ENCODE measurements around the gene MORN1.

The MORN1 gene

DNA sequence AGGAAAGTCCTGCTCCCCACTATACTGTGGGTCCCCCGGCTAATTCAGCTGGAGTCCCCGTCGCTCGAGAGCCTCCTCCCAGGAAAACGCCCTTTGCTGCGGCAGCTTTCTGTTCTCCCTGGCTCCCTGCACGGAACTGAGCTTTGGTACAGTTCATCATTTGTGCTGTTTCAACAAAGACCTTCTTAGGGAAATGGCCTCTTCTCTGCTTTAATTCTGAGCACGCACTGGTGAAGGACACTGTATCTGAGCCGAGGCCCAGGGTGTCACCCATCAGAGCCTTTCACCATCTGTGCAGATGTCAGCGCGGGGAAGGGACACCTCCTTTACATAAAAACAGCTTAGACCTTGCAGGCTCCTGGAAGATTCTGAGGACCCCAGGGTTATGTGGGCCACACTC is 34.5 kb upstream of the MORN1 start:
- Histone ChIP-seq H3K79me1 (replicated peaks; ENCODE audit: low read length, poor library complexity, severe bottlenecking) (no peaks in the 10 kb centered on the region), H2BK5ac (ENCODE audit: low read depth, low read length, poor library complexity, severe bottlenecking) (no peak overlapping the region), H3K4me1 (ENCODE audit: control insufficient read depth, insufficient read depth, low read depth, low read length) (no peaks in the 10 kb centered on the region), H4K91ac (ENCODE audit: low read length) (no peak overlapping the region), H3K9ac (ENCODE audit: low read length) (no peak overlapping the region), H2AK5ac (ENCODE audit: low read length, severe bottlenecking) (no peak overlapping the region), H2BK120ac (ENCODE audit: low read depth, low read length) (no peak overlapping the region), H3K18ac (ENCODE audit: low read depth in 1 of 2, low read length in 2 of 2) (no peak overlapping the region), H3K4me3 (ENCODE audit: insufficient read depth in 1 of 2, low read depth in 1 of 2, low read length in 2 of 2) (no peak overlapping the region), H4K8ac (ENCODE audit: low read length) (no peak overlapping the region), H2BK12ac (ENCODE audit: low read length in 2 of 2) (no peak overlapping the region), H3K9me3 (ENCODE audit: control insufficient read depth, low read length) (peaks cover 4% of the 10 kb centered on the region), H3K36me3 (ENCODE audit: control insufficient read depth in 1 of 2, insufficient read depth in 2 of 2, low read depth in 1 of 2, low read length in 2 of 2) (peaks cover 0 to 5% of the 10 kb centered on the region in 2 experiments), H3K14ac (ENCODE audit: low read length in 2 of 2) (no peak overlapping the region), H3K4ac (ENCODE audit: low read depth in 1 of 2, low read length in 2 of 2) (no peak overlapping the region), H3K27me3 (ENCODE audit: control insufficient read depth in 1 of 2, insufficient read depth in 1 of 2, low read length in 2 of 2) (peaks cover 0 to 66% of the 10 kb centered on the region in 2 experiments), H2AFZ (ENCODE audit: low read depth, low read length) (no peak overlapping the region), H3K4me2 (ENCODE audit: low read length, poor library complexity, severe bottlenecking) (no peak overlapping the region), H2BK15ac (ENCODE audit: low read depth, poor library complexity, severe bottlenecking) (no peak overlapping the region), H3K23ac (ENCODE audit: low read length in 2 of 2) (no peak overlapping the region), H3K27ac (ENCODE audit: low read length, poor library complexity, severe bottlenecking) (no peak overlapping the region)
- 91% methylated on average over 11 of the region's 11 CpGs for WGBS
- no peak for DNase-seq

DNA sequence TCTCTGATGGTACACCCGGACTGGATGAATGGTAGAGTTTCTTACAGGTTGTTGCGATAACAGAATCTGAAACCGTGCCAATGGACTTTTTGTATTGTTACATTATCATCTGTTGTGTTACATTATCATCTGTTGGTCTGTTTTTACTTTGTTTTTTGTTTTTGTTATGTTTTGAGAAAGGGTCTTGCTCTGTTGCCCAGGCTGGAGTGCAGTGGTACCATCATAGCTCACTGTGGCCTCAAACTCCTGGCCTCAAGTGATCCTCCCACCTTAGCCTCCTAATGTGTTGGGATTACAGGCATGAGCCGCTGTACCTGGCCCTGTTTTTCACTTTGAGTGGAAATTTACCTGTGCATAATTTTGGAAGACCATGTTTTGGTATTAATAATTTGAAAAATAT is 31.2 kb upstream of the MORN1 start:
- Histone ChIP-seq H3K23ac (ENCODE audit: low read length in 2 of 2) (no peak overlapping the region), H3K18ac (ENCODE audit: low read depth in 1 of 2, low read length in 2 of 2) (no peak overlapping the region), H2BK12ac (ENCODE audit: low read length in 2 of 2) (no peak overlapping the region), H2AK5ac (ENCODE audit: low read length, severe bottlenecking) (no peak overlapping the region), H3K36me3 (ENCODE audit: control insufficient read depth in 1 of 2, insufficient read depth in 2 of 2, low read depth in 1 of 2, low read length in 2 of 2) (no peaks in the 10 kb centered on the region), H3K4me1 (ENCODE audit: control insufficient read depth, insufficient read depth, low read depth, low read length) (peaks cover 8% of the 10 kb centered on the region), H3K4ac (ENCODE audit: low read depth in 1 of 2, low read length in 2 of 2) (no peak overlapping the region), H3K14ac (ENCODE audit: low read length in 2 of 2) (no peak overlapping the region), H2BK15ac (ENCODE audit: low read depth, poor library complexity, severe bottlenecking) (no peak overlapping the region), H4K91ac (ENCODE audit: low read length) (no peak overlapping the region), H3K4me2 (ENCODE audit: low read length, poor library complexity, severe bottlenecking) (no peak overlapping the region), H3K79me1 (replicated peaks; ENCODE audit: low read length, poor library complexity, severe bottlenecking) (no peaks in the 10 kb centered on the region), H4K8ac (ENCODE audit: low read length) (no peak overlapping the region), H2BK5ac (ENCODE audit: low read depth, low read length, poor library complexity, severe bottlenecking) (no peak overlapping the region), H2AFZ (ENCODE audit: low read depth, low read length) (no peak overlapping the region), H3K9me3 (ENCODE audit: control insufficient read depth, low read length) (peaks cover 4% of the 10 kb centered on the region), H2BK120ac (ENCODE audit: low read depth, low read length) (no peak overlapping the region), H3K4me3 (ENCODE audit: insufficient read depth in 1 of 2, low read depth in 1 of 2, low read length in 2 of 2) (no peak overlapping the region), H3K27ac (ENCODE audit: low read length, poor library complexity, severe bottlenecking) (no peak overlapping the region), H3K9ac (ENCODE audit: low read length) (no peak overlapping the region), H3K27me3 (ENCODE audit: control insufficient read depth in 1 of 2, insufficient read depth in 1 of 2, low read length in 2 of 2) (peaks cover 16 to 71% of the 10 kb centered on the region in 2 experiments)
- DNase-seq = no peak
- 80% methylated on average over 3 of the region's 4 CpGs for WGBS

DNA sequence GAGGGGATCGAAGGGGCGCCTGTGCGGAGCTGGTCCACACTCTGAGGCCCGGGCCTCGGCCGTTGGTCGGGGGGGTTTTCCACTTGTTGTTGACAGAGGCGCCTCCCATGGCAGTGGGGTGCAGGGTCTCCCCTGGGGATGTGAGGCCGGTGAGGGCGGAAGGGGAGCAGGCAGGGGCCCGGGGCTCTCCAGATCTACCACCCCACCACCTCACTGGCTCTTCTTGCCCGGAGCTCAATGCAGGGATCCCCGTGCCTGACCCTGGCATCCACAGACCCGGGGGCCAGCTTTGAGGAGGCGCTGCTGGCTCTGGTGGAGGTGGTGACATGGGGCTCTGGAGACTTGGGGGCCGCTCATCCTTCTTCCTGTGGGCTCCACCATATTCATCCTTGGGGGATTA is 28.1 kb upstream of the MORN1 start:
- no peak overlapping the region for H3K27ac ChIP-seq (ENCODE audit: low read length, poor library complexity, severe bottlenecking)
- H2AFZ ChIP-seq (ENCODE audit: low read depth, low read length) = no peak overlapping the region
- peaks cover 0 to 4% of the 10 kb centered on the region in 2 experiments for H3K36me3 ChIP-seq (ENCODE audit: control insufficient read depth in 1 of 2, insufficient read depth in 2 of 2, low read depth in 1 of 2, low read length in 2 of 2)
- H2BK15ac ChIP-seq (ENCODE audit: low read depth, poor library complexity, severe bottlenecking) = no peak overlapping the region
- no peak overlapping the region for H2BK5ac ChIP-seq (ENCODE audit: low read depth, low read length, poor library complexity, severe bottlenecking)
- H3K4me2 ChIP-seq (ENCODE audit: low read length, poor library complexity, severe bottlenecking) = no peak overlapping the region
- no peak overlapping the region for H3K18ac ChIP-seq (ENCODE audit: low read depth in 1 of 2, low read length in 2 of 2)
- H3K4ac ChIP-seq (ENCODE audit: low read depth in 1 of 2, low read length in 2 of 2) = no peak overlapping the region
- peaks cover 16 to 72% of the 10 kb centered on the region in 2 experiments for H3K27me3 ChIP-seq (ENCODE audit: control insufficient read depth in 1 of 2, insufficient read depth in 1 of 2, low read length in 2 of 2)
- no peak overlapping the region for H2AK5ac ChIP-seq (ENCODE audit: low read length, severe bottlenecking)
- no peak overlapping the region for H2BK120ac ChIP-seq (ENCODE audit: low read depth, low read length)
- H3K14ac ChIP-seq (ENCODE audit: low read length in 2 of 2) = no peak overlapping the region
- WGBS = 77% methylated on average over 13 of the region's 16 CpGs
- H3K4me1 ChIP-seq (ENCODE audit: control insufficient read depth, insufficient read depth, low read depth, low read length) = peaks cover 15% of the 10 kb centered on the region
- no peaks in the 10 kb centered on the region for H3K79me1 ChIP-seq (replicated peaks; ENCODE audit: low read length, poor library complexity, severe bottlenecking)
- H4K91ac ChIP-seq (ENCODE audit: low read length) = no peak overlapping the region
- H3K9ac ChIP-seq (ENCODE audit: low read length) = no peak overlapping the region
- H3K4me3 ChIP-seq (ENCODE audit: insufficient read depth in 1 of 2, low read depth in 1 of 2, low read length in 2 of 2) = no peak overlapping the region
- no peak overlapping the region for H2BK12ac ChIP-seq (ENCODE audit: low read length in 2 of 2)
- peaks cover 4% of the 10 kb centered on the region for H3K9me3 ChIP-seq (ENCODE audit: control insufficient read depth, low read length)
- DNase-seq = no peak
- no peak overlapping the region for H3K23ac ChIP-seq (ENCODE audit: low read length in 2 of 2)
- H4K8ac ChIP-seq (ENCODE audit: low read length) = no peak overlapping the region

DNA sequence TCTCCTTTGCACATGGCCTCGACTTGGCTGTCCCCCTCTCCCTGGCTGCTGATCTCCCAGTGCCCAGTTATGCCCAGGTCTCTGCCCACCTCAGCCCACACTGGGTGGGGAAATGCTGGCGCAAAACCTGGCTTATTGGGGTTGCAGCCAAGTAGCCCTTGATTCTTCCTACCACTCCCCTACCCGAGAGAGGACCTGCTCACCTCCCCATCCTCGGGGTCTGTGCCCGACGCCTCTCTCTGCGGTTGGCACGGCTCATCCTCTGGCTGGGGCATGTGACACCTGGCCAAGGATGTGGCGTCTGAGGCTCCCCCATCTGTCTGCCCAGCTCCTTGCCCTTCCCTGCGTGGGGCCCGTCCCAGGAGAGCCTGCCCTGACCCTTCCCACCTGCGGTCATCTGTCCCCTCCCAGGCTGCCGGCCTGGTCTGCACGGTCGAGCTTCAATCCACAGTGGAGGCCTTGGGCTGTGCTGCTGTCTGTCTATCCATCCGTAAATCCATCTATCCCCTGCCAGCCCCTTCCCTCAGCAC is 27.5 kb upstream of the MORN1 start:
- no peak overlapping the region for H2BK120ac ChIP-seq (ENCODE audit: low read depth, low read length)
- no peak overlapping the region for H2AK5ac ChIP-seq (ENCODE audit: low read length, severe bottlenecking)
- peak overlapping the region in 1 of 2 experiments; percentile 8 for H3K4me3 ChIP-seq (ENCODE audit: insufficient read depth in 1 of 2, low read depth in 1 of 2, low read length in 2 of 2)
- H3K4ac ChIP-seq (ENCODE audit: low read depth in 1 of 2, low read length in 2 of 2) = no peak overlapping the region
- no peak overlapping the region for H2BK5ac ChIP-seq (ENCODE audit: low read depth, low read length, poor library complexity, severe bottlenecking)
- no peaks in the 10 kb centered on the region for H3K79me1 ChIP-seq (replicated peaks; ENCODE audit: low read length, poor library complexity, severe bottlenecking)
- H3K14ac ChIP-seq (ENCODE audit: low read length in 2 of 2) = no peak overlapping the region
- H3K36me3 ChIP-seq (ENCODE audit: control insufficient read depth in 1 of 2, insufficient read depth in 2 of 2, low read depth in 1 of 2, low read length in 2 of 2) = peaks cover 0 to 4% of the 10 kb centered on the region in 2 experiments
- H3K4me2 ChIP-seq (ENCODE audit: low read length, poor library complexity, severe bottlenecking) = no peak overlapping the region
- H3K18ac ChIP-seq (ENCODE audit: low read depth in 1 of 2, low read length in 2 of 2) = no peak overlapping the region
- H2BK15ac ChIP-seq (ENCODE audit: low read depth, poor library complexity, severe bottlenecking) = no peak overlapping the region
- H3K4me1 ChIP-seq (ENCODE audit: control insufficient read depth, insufficient read depth, low read depth, low read length) = peaks cover 20% of the 10 kb centered on the region
- no peak overlapping the region for H3K27ac ChIP-seq (ENCODE audit: low read length, poor library complexity, severe bottlenecking)
- no peak overlapping the region for H3K9ac ChIP-seq (ENCODE audit: low read length)
- peaks cover 4% of the 10 kb centered on the region for H3K9me3 ChIP-seq (ENCODE audit: control insufficient read depth, low read length)
- WGBS = 79% methylated on average over 16 of the region's 16 CpGs
- no peak overlapping the region for H4K8ac ChIP-seq (ENCODE audit: low read length)
- peaks cover 16 to 69% of the 10 kb centered on the region in 2 experiments for H3K27me3 ChIP-seq (ENCODE audit: control insufficient read depth in 1 of 2, insufficient read depth in 1 of 2, low read length in 2 of 2)
- no peak overlapping the region for H2BK12ac ChIP-seq (ENCODE audit: low read length in 2 of 2)
- no peak overlapping the region for H2AFZ ChIP-seq (ENCODE audit: low read depth, low read length)
- no peak overlapping the region for H3K23ac ChIP-seq (ENCODE audit: low read length in 2 of 2)
- no peak for DNase-seq
- no peak overlapping the region for H4K91ac ChIP-seq (ENCODE audit: low read length)
